Immature natural killer cell (primary cell): ENCODE data around the gene PDE10A. TPM values are rescaled to one million over a fixed set of nuclear protein-coding genes. Genes with fewer than 3 reads are reported as not detected.

Experiments
- DNase-seq, 3 donors: peaks; one replicate each; pipeline ENCODE4 v3.0.0; 2022; ENCODE audit warnings: mixed read lengths in 1 of 3
- H3K27ac Mint-ChIP-seq, 6 donors: one replicate each; pipeline ENCODE4 v1.8.0; 2020; ENCODE audit warnings: mixed read lengths in 6 of 6, mild to moderate bottlenecking in 5 of 6, inconsistent platforms in 4 of 6, moderate library complexity in 3 of 6
- H3K27me3 Mint-ChIP-seq, 3 donors: one replicate each; pipeline ENCODE4 v1.8.0; 2020 to 2021; ENCODE audit warnings: low read depth in 3 of 3, mild to moderate bottlenecking in 3 of 3, mixed read lengths in 3 of 3, moderate library complexity in 3 of 3, inconsistent platforms in 1 of 3
- H3K36me3 Mint-ChIP-seq, 3 donors: one replicate each; pipeline ENCODE4 v1.8.0; 2020; ENCODE audit warnings: mixed read lengths in 3 of 3, inconsistent platforms in 2 of 3, mild to moderate bottlenecking in 2 of 3
- H3K4me1 Mint-ChIP-seq, 2 donors: one replicate each; pipeline ENCODE4 v1.8.0; 2020; ENCODE audit warnings: inconsistent platforms in 2 of 2, mild to moderate bottlenecking in 2 of 2, mixed read lengths in 2 of 2, moderate library complexity in 1 of 2
- H3K4me3 Mint-ChIP-seq, 5 donors: one replicate each; pipeline ENCODE4 v1.8.0; 2020; ENCODE audit warnings: mild to moderate bottlenecking in 5 of 5, mixed read lengths in 5 of 5, inconsistent platforms in 3 of 5, moderate library complexity in 3 of 5
- H3K9me3 Mint-ChIP-seq, 6 donors: one replicate each; pipeline ENCODE4 v1.8.0; 2020; ENCODE audit warnings: mild to moderate bottlenecking in 6 of 6, mixed read lengths in 6 of 6, inconsistent platforms in 4 of 6, moderate library complexity in 3 of 6
- polyA plus RNA-seq, 3 donors: library from polyadenylated mRNA; unstranded; fragments of 300-500 nt; fragmentation: Illumina TruSeq; gene quantifications; one replicate each; pipeline ENCODE4 v1.2.3, GENCODE V29; 2021

PDE10A gene
- polyA plus RNA-seq, 3 donors from 2014 or later = not detected

DNA sequence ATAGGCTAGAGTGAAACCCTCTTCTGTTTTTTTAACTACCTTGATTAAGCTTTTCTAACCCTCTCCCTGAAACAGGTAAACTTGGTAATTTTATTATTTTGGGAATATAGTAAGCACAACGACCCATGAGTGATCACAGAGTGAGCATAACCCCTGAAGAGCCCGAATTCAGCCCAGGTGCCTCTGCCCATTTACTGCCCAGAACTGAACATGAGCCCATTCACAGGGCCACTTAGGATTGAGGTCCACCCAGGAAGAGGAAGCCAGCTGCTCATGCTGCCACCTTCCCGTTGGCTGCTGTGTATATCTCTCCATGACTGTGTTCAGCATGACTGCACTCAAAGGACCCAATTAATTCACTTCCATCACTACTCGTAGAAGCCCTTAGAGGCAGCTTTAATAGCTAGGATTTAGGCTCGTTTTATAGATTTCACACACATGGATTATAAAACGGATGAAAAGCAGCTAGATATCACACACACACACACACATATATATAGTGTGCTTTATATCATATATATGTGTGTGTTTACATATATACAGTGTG is 8.3 kb upstream of the PDE10A start:
- no peak for DNase-seq
- no peaks in the 10 kb centered on the region for H3K4me1 Mint-ChIP-seq
- H3K9me3 Mint-ChIP-seq = no peaks in the 10 kb centered on the region
- no peak overlapping the region for H3K4me3 Mint-ChIP-seq
- H3K27ac Mint-ChIP-seq = no peak overlapping the region
- H3K27me3 Mint-ChIP-seq = peaks cover 0 to 4% (median 2%) of the 10 kb centered on the region in 3 donors
- H3K36me3 Mint-ChIP-seq = no peaks in the 10 kb centered on the region

DNA sequence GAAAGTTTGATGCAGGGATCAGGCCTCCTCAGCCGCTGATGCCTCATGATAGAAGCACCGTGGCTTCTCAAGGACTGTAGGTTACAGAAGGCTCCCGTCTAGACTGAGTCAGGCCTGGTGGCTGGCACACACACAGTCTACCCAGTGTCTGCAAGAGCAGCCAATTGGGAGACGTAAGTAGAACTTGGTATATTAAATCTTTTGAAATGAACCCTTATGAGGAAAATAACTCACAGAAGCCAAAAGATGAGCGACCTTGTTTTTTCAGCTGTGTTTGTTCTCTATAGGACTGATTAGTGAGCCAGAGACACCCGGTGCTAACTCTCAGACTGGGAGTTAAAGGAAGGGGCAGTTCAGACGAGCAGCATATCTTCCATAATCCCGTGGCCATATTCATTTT is 5.9 kb upstream of the PDE10A start:
- DNase-seq = no peak
- H3K9me3 Mint-ChIP-seq = peaks cover 0 to 4% (median 0%) of the 10 kb centered on the region in 6 donors
- no peak overlapping the region for H3K4me3 Mint-ChIP-seq
- peaks cover 0 to 3% (median 0%) of the 10 kb centered on the region in 3 donors for H3K36me3 Mint-ChIP-seq
- peaks cover 0 to 6% of the 10 kb centered on the region in 2 donors for H3K4me1 Mint-ChIP-seq
- H3K27ac Mint-ChIP-seq = no peak overlapping the region
- peaks cover 0 to 15% (median 9%) of the 10 kb centered on the region in 3 donors for H3K27me3 Mint-ChIP-seq

DNA sequence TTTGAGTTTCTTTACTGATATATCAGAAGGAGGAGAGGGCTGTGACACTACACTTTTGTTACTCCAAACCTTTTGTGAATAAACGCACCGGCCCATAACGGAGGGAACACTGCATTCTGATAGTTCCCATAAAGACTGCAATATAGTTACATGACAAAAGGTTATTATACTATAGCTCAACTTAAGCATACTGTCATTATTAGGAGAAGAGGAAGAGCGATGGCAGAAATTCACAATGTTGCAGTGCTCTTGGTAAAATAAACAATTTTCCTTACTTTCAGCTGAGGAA is 2.3 kb upstream of the PDE10A start:
- Mint-ChIP-seq H3K36me3 (peaks cover 0 to 3% (median 0%) of the 10 kb centered on the region in 3 donors), H3K4me3 (no peak overlapping the region), H3K9me3 (peaks cover 0 to 4% (median 0%) of the 10 kb centered on the region in 6 donors), H3K4me1 (peaks cover 0 to 6% of the 10 kb centered on the region in 2 donors), H3K27ac (no peak overlapping the region), H3K27me3 (peaks cover 2 to 17% (median 9%) of the 10 kb centered on the region in 3 donors)
- DNase-seq = no peak

DNA sequence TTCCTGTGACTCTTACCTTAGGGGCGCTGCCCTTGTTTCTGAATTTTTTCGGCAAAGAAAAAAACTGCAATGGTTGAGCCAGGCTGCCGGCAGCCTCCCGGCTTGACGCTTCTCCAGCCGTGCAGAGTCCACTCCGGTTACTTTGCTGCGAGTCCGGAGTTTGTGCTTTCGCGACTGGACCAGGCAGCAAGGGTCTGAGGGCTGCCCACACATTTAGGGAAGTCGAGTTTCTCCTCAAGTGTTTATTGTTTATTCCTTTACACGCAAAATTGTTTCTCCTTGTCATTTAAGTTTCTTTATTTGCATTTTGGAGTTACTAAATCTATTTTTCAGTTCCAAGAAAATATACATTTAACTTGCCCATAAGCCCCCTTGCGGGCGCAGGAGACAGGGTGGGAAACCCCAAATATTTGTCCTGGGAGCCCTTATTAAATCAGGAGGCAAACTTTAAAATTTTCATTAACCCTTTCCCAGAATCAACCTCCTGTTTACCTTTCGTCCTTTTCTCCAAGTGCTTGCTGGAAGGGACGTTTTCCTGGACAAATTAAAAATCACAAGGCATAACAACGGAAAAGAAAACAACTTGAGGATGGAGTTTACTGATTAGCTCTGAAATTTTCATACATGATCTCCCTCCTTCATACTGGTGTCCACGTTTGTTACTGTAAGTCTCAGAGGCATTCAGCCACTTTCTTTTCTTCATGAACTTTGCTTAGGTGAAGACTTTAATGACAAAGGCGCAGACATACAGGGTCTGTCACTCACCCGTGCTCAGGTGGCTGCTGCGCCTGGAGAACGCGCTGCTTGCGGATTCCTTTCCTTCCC is 1.7 kb upstream of the PDE10A start:
- peaks cover 0 to 3% (median 0%) of the 10 kb centered on the region in 3 donors for H3K36me3 Mint-ChIP-seq
- no peak for DNase-seq
- peaks cover 3 to 19% (median 9%) of the 10 kb centered on the region in 3 donors for H3K27me3 Mint-ChIP-seq
- no peak overlapping the region for H3K27ac Mint-ChIP-seq
- peaks cover 0 to 4% (median 0%) of the 10 kb centered on the region in 6 donors for H3K9me3 Mint-ChIP-seq
- peak overlapping the region in 1 of 5 donors; percentile 5 for H3K4me3 Mint-ChIP-seq
- peaks cover under 1 to 6% of the 10 kb centered on the region in 2 donors for H3K4me1 Mint-ChIP-seq

DNA sequence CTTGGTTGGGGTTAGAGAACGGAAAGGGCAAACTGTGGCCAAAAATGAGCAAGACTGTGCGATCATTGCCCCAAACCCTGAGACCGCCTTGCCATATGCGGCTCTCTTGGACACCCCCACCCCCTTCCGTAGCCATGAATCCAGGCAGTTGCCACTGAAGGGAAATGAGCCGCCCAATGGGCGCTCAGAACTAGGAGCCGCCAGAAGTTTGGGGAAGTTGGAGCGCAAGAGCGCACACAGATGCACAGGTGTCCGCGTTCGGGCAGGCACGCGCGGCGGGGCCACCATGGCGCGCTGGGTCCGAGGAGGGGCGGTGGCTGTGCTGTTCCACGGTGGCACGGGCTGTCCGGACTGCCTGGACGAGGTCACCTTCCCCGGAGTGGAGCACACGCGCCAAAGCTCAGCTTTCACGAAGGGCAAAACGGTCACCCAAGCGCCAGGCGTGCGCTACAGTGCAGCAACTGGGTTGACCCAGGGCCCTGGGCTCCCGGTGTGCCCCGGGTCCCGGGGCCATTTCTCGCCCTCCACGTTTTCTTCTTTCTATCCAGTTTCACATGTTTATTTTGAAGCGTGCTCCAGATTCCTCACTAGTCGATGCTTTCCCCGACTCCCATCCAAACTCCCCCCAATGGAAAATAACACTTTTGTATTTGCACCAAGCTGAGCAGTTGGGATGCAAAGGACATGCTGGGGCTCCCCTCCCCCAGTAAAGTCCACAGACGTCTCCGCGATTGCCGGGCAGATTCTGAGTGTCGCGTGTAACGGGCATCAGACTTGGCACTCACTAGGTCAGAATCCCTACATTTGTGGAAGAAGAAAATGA is 906 bp upstream of the PDE10A start:
- H3K4me3 Mint-ChIP-seq = peak overlapping the region in 2 of 5 donors; percentile 27 to 29
- no peak overlapping the region for H3K27ac Mint-ChIP-seq
- peaks cover 2 to 6% of the 10 kb centered on the region in 2 donors for H3K4me1 Mint-ChIP-seq
- H3K9me3 Mint-ChIP-seq = peaks cover 0 to 4% (median 0%) of the 10 kb centered on the region in 6 donors
- H3K36me3 Mint-ChIP-seq = peaks cover 0 to 3% (median 0%) of the 10 kb centered on the region in 3 donors
- H3K27me3 Mint-ChIP-seq = peaks cover 7 to 18% (median 9%) of the 10 kb centered on the region in 3 donors
- DNase-seq = no peak

DNA sequence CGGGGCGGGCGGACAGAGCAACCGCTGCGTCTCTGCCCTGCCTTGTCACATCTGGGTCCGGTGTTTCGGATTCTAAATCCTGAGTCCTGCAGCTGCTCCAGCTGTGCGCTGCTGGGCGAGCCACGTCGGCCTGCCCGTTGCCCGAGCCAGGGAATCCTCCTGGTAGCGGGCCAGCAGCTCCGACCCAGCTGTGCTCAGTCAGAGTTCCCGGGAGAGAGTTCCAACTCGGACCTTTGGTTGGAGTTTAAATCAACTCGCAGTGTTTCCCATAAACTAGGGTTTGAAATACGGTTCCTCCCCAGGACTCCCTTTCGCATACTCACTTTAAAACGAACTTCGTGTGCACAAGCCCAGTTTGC is 315 bp upstream of the PDE10A start:
- no peak overlapping the region for H3K27ac Mint-ChIP-seq
- no peak for DNase-seq
- H3K4me3 Mint-ChIP-seq = peak overlapping the region in 2 of 5 donors; percentile 27 to 44
- H3K27me3 Mint-ChIP-seq = peaks cover 7 to 16% (median 11%) of the 10 kb centered on the region in 3 donors
- H3K36me3 Mint-ChIP-seq = peaks cover 0 to 3% (median 0%) of the 10 kb centered on the region in 3 donors
- peaks cover 2 to 6% of the 10 kb centered on the region in 2 donors for H3K4me1 Mint-ChIP-seq
- peaks cover 0 to 4% (median 0%) of the 10 kb centered on the region in 6 donors for H3K9me3 Mint-ChIP-seq

DNA sequence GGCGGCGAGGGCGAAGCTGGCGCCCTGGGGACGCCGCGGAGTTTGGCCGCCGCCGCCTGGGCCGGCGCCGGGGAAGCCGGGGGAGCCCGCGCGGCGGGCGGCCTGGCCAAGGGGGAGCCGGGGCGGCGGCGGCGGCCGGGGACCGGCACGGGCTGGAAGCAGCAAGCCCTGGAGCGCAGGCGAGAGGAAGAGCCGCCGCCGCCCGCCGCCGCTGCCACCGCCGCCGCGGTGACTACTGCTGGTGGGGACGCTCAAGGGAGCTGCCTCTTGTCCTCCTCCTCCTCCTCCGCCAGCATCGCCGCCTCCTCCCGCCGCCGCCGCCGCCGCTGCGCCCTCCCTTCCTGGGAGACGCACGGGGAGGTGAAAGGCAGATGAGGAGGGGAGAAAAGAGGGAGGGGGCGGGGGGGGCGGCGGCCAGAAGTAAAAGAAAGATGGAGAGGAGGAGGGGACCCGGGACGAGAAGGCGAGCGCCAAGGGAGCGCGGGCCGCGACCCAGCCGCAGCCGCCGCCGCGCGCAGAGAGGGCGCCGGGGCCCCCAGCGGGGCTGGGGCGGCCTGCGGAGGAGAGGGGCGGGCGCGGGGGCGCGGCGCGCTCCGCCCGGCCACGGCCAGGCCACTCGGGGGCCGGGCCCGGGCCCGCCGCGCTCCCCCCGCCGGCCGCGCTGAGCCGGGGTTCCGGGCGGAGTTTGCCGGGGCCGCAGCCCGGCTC is 846 bp downstream of the PDE10A start:
- DNase-seq = no peak
- Mint-ChIP-seq H3K27ac (no peak overlapping the region), H3K36me3 (peaks cover 0 to 3% (median 0%) of the 10 kb centered on the region in 3 donors), H3K4me3 (no peak overlapping the region), H3K9me3 (peaks cover 0 to 4% (median under 1%) of the 10 kb centered on the region in 6 donors), H3K4me1 (peaks cover 2 to 6% of the 10 kb centered on the region in 2 donors), H3K27me3 (peaks cover 7 to 16% (median 12%) of the 10 kb centered on the region in 3 donors)

DNA sequence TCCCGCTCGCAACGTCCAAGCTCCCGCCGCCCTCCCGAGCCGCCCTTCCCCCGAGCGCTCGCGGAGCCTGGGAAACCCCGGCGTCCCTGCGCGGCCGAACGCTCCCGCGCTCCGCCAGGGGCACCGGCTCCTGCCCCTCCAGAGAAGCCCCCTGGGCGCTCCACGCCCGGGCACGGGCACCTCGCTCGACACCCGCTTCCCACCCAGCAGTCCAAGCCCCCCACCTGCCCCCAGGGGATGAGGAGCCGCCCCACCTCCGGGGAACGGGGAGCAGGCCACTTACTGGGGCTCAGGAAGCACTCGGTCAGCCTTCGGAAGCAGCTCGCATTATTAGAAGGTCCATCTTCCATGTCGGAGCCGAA is 1.4 kb downstream of the PDE10A start:
- peaks cover 0 to 4% (median under 1%) of the 10 kb centered on the region in 6 donors for H3K9me3 Mint-ChIP-seq
- DNase-seq = no peak

DNA sequence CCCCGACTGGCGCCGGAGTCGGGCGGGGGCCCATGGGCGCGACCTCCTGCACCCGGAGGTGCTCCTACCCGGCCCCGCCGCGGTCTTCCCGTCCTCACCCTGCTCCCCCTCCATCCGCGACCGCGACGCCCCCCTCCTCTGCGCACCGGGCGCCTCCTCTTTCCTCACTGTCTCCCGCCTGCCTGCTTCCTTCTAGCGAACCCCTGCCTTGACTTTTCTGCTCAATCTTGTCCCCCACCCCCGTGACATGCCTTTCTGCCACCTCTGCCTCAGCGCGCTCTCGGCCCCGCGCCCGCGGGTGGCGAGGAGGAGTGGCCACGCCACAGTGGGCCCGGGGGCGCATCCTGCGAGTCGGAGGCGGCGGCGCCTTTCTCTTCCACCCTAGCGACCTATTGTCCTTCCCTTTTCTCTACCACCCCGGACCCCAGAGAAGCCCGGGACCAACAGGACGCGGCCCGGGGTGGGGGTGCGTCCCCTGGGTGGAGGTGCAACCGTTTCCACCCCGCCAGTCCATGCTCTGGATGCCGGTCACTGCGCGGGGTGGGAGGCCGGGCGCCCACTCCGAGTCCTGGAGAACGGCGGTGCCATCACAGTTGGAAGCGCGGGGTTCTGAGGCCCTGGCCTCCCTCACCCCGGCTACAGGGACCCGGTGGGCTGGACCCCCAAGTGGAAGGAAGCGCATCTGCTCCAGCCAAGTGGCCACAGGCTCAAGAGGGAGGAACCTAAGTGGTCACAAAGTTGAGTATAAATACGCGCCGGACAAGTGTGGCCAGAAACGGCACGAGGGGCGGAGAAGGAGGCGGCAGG is 2.0 kb downstream of the PDE10A start:
- DNase-seq = no peak
- H3K27me3 Mint-ChIP-seq = peaks cover 7 to 16% (median 10%) of the 10 kb centered on the region in 3 donors
- peaks cover 0 to 4% (median under 1%) of the 10 kb centered on the region in 6 donors for H3K9me3 Mint-ChIP-seq
- peaks cover 2 to 6% of the 10 kb centered on the region in 2 donors for H3K4me1 Mint-ChIP-seq
- peaks cover 0 to 3% (median 0%) of the 10 kb centered on the region in 3 donors for H3K36me3 Mint-ChIP-seq
- H3K27ac Mint-ChIP-seq = no peak overlapping the region
- H3K4me3 Mint-ChIP-seq = no peak overlapping the region

More for the DNA sequence above, 1.4 kb downstream of the PDE10A start:
- peaks cover 7 to 16% (median 12%) of the 10 kb centered on the region in 3 donors for H3K27me3 Mint-ChIP-seq
- peaks cover 2 to 6% of the 10 kb centered on the region in 2 donors for H3K4me1 Mint-ChIP-seq
- peaks cover 0 to 3% (median 0%) of the 10 kb centered on the region in 3 donors for H3K36me3 Mint-ChIP-seq
- no peak overlapping the region for H3K27ac Mint-ChIP-seq
- H3K4me3 Mint-ChIP-seq = no peak overlapping the region

DNA sequence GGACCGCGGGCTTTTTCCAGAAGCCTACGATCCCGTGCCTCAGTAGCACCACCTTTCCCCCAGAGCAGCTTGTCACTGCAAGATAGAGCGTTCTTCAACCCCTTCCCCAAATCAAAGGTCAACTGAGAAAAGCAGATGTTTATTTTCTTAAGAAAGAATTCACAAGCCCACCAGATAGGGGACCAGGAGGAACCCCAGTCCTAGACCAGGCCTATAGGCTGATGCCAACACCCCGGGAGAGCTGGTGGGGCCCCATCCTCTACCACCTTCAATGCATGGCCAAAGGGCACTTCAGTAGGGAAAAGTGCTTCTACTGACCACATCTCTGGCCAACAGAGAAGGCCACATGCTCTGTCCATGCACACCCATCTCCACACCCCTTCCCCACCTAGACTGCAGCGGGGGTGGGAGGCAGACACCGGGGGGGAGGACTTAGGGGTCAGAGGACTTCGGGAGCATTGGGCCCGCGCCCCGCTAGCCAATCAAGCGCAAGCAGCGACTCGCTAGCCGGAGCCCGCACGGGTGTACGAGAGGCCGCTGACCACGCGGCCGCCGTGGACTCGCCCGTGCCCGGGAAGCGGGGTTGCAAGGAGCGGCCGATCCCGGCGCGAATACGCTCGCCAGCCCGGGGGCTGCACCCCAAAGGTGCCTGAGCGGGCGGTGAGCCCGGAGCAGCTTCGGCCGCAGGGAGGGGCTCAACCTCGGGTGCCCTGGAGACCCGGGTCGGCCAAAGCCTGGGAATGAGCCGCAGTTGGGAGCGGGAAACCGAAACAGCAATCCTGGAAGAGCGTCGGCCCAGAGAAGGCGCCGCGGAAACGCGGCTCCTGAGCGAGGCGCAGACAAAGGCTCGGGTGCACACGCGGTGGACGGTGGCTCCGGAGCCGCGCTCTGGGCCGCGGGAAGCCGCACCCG is 2.8 kb downstream of the PDE10A start:
- no peak overlapping the region for H3K4me3 Mint-ChIP-seq
- H3K27me3 Mint-ChIP-seq = peaks cover 7 to 13% (median 8%) of the 10 kb centered on the region in 3 donors
- H3K4me1 Mint-ChIP-seq = peaks cover 2 to 6% of the 10 kb centered on the region in 2 donors
- H3K27ac Mint-ChIP-seq = no peak overlapping the region
- H3K36me3 Mint-ChIP-seq = peaks cover 0 to 3% (median 0%) of the 10 kb centered on the region in 3 donors
- no peak for DNase-seq
- H3K9me3 Mint-ChIP-seq = peaks cover 0 to 2% (median under 1%) of the 10 kb centered on the region in 6 donors

DNA sequence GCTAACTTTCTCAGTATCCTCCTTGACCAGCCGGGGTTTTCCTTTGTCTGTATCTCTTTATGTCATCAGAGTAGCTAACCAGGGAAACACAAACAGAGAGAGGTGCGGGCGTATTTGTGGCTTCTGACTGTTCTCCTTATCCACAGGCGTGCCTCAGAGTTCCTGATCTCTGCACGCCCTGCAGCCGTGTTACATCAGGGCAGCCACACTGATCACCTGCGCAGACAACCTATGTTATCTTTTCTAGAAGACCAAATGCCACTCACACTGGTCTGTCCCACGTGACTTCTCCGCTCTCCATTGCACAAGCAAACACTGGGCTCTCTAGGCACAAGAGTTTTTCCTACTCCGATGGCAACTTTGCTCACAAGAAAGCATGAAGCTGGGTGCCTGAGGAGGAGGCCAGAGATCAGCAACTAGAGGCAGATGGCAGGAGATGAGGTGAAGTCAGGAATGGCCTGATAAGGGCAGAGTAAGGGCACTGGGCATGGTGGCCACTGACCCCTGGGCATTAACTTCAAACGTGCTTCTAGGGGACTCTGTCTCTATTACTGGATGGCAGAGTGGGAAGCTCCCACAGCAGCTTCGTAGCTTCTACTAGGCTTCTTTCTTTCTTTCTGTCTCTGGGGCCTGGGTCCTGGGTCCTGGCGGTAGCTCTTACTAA is 4.5 kb downstream of the PDE10A start:
- H3K9me3 Mint-ChIP-seq = peaks cover 0 to 1% (median 0%) of the 10 kb centered on the region in 6 donors
- H3K4me1 Mint-ChIP-seq = peaks cover 0 to 2% of the 10 kb centered on the region in 2 donors
- DNase-seq = no peak
- H3K27ac Mint-ChIP-seq = no peak overlapping the region
- H3K27me3 Mint-ChIP-seq = peaks cover 3 to 7% (median 4%) of the 10 kb centered on the region in 3 donors
- H3K4me3 Mint-ChIP-seq = no peak overlapping the region
- H3K36me3 Mint-ChIP-seq = no peaks in the 10 kb centered on the region
